HEK293 (cell line): ENCODE results near the gene UNC5B.

ENCODE experiments used
- ELK4 ChIP-seq: IDR thresholded peaks from 2 replicates; pipeline ENCODE4 v1.6.1; 2011; ENCODE audit warnings: mild to moderate bottlenecking, low read depth, low read length, borderline replicate concordance
- KLF7 ChIP-seq: fragments of 450-650 bp; formaldehyde crosslinking; IDR thresholded peaks from 2 replicates; pipeline ENCODE4 v1.5.1; 2016; ENCODE audit warnings: missing biosample characterization, missing genetic modification characterization, borderline replicate concordance
- MZF1 ChIP-seq: fragments of 450-650 bp; formaldehyde crosslinking; IDR thresholded peaks from 2 replicates; pipeline ENCODE4 v1.5.1; 2017; ENCODE audit warnings: missing biosample characterization, missing genetic modification characterization, borderline replicate concordance
- PBX3 ChIP-seq: sonication (generic); formaldehyde crosslinking; IDR thresholded peaks from 2 replicates; pipeline ENCODE4 v1.8.1; 2022; ENCODE audit warnings: mild to moderate bottlenecking, moderate library complexity, missing genetic modification reagents
- RBAK ChIP-seq: fragments of 450-650 bp; formaldehyde crosslinking; IDR thresholded peaks from 2 replicates; pipeline ENCODE4 v1.5.1; 2016; ENCODE audit warnings: missing biosample characterization, missing genetic modification characterization
- WT1 ChIP-seq: fragments of 450-650 bp; formaldehyde crosslinking; IDR thresholded peaks from 2 replicates; pipeline ENCODE4 v1.5.1; 2016; ENCODE audit warnings: missing biosample characterization, missing genetic modification characterization
- YY1 ChIP-seq: fragments of 450-650 bp; formaldehyde crosslinking; IDR thresholded peaks from 2 replicates; pipeline ENCODE4 v1.5.1; 2018; ENCODE audit warnings: missing biosample characterization, missing genetic modification characterization
- ZBTB1 ChIP-seq: fragments of 450-650 bp; formaldehyde crosslinking; IDR thresholded peaks from 2 replicates; pipeline ENCODE4 v1.5.1; 2016; ENCODE audit warnings: missing biosample characterization, missing genetic modification characterization
- ZNF140 ChIP-seq: fragments of 450-650 bp; formaldehyde crosslinking; IDR thresholded peaks from 2 replicates; pipeline ENCODE4 v1.5.1; 2016; ENCODE audit warnings: missing biosample characterization, missing genetic modification characterization
- ZNF174 ChIP-seq: fragments of 450-650 bp; formaldehyde crosslinking; IDR thresholded peaks from 2 replicates; pipeline ENCODE4 v1.5.0; 2017; ENCODE audit warnings: missing biosample characterization, mild to moderate bottlenecking, missing genetic modification characterization
- ZNF274 ChIP-seq, 2 experiments: fragments of 200-500 bp in 1 of 2; fragments of 450-650 bp in 1 of 2; sonication (Bioruptor generic) in 1 of 2; formaldehyde crosslinking in 1 of 2; IDR thresholded peaks; 2 replicates each; pipeline versions ENCODE4 v1.5.1 to v1.6.1; 2014 to 2016; ENCODE audit warnings: borderline replicate concordance in 1 of 2, inconsistent platforms in 1 of 2, low read length in 1 of 2, missing biosample characterization in 1 of 2, missing genetic modification characterization in 1 of 2
- ZNF350 ChIP-seq: fragments of 450-650 bp; formaldehyde crosslinking; IDR thresholded peaks from 2 replicates; pipeline ENCODE4 v1.5.0; 2017; ENCODE audit warnings: missing biosample characterization, mild to moderate bottlenecking, missing genetic modification characterization
- ZNF561 ChIP-seq: fragments of 450-650 bp; IDR thresholded peaks from 2 replicates; pipeline ENCODE4 v1.5.1; 2018; ENCODE audit warnings: missing biosample characterization, missing genetic modification characterization, borderline replicate concordance
- ZNF585B ChIP-seq: fragments of 450-650 bp; formaldehyde crosslinking; IDR thresholded peaks from 2 replicates; pipeline ENCODE4 v1.5.1; 2016; ENCODE audit warnings: missing biosample characterization, missing genetic modification characterization
- ZNF621 ChIP-seq: fragments of 450-650 bp; formaldehyde crosslinking; IDR thresholded peaks from 2 replicates; pipeline ENCODE4 v1.5.1; 2017; ENCODE audit warnings: missing biosample characterization, missing genetic modification characterization
- ZNF629 ChIP-seq: fragments of 450-650 bp; formaldehyde crosslinking; IDR thresholded peaks from 2 replicates; pipeline ENCODE4 v1.5.1; 2017; ENCODE audit warnings: missing biosample characterization, missing genetic modification characterization
- ZNF777 ChIP-seq: fragments of 450-650 bp; formaldehyde crosslinking; IDR thresholded peaks from 2 replicates; pipeline ENCODE4 v1.5.1; 2017; ENCODE audit warnings: missing biosample characterization, missing genetic modification characterization, borderline replicate concordance
- ZNF843 ChIP-seq: fragments of 450-650 bp; formaldehyde crosslinking; IDR thresholded peaks from 2 replicates; pipeline ENCODE4 v1.5.1; 2016; ENCODE audit warnings: missing biosample characterization, missing genetic modification characterization
- TF ChIP-seq, protein P1 (sequence below): fragments of 450-650 bp; formaldehyde crosslinking; IDR thresholded peaks from 2 replicates; pipeline ENCODE4 v1.5.1; 2016; ENCODE audit warnings: missing biosample characterization, missing genetic modification characterization, borderline replicate concordance
- TF ChIP-seq, protein P2 (sequence below): fragments of 450-650 bp; formaldehyde crosslinking; IDR thresholded peaks from 2 replicates; pipeline ENCODE4 v1.5.1; 2016; ENCODE audit warnings: missing biosample characterization, missing genetic modification characterization
- TF ChIP-seq, protein P3 (sequence below): fragments of 450-650 bp; IDR thresholded peaks from 2 replicates; pipeline ENCODE4 v1.5.1; 2018; ENCODE audit warnings: missing biosample characterization, missing genetic modification characterization
- TF ChIP-seq, protein P4 (sequence below): fragments of 450-650 bp; formaldehyde crosslinking; IDR thresholded peaks from 2 replicates; pipeline ENCODE4 v1.5.0; 2017; ENCODE audit warnings: missing biosample characterization, missing genetic modification characterization, borderline replicate concordance
- TF ChIP-seq, protein P5 (sequence below): fragments of 450-650 bp; formaldehyde crosslinking; IDR thresholded peaks from 2 replicates; pipeline ENCODE4 v1.5.1; 2016; ENCODE audit warnings: missing biosample characterization, missing genetic modification characterization

Gene UNC5B

GRCh38 chr10:71236286-71236685, 23.9 kb downstream of the UNC5B start (continued):
- TF ChIP-seq, protein P1, sequence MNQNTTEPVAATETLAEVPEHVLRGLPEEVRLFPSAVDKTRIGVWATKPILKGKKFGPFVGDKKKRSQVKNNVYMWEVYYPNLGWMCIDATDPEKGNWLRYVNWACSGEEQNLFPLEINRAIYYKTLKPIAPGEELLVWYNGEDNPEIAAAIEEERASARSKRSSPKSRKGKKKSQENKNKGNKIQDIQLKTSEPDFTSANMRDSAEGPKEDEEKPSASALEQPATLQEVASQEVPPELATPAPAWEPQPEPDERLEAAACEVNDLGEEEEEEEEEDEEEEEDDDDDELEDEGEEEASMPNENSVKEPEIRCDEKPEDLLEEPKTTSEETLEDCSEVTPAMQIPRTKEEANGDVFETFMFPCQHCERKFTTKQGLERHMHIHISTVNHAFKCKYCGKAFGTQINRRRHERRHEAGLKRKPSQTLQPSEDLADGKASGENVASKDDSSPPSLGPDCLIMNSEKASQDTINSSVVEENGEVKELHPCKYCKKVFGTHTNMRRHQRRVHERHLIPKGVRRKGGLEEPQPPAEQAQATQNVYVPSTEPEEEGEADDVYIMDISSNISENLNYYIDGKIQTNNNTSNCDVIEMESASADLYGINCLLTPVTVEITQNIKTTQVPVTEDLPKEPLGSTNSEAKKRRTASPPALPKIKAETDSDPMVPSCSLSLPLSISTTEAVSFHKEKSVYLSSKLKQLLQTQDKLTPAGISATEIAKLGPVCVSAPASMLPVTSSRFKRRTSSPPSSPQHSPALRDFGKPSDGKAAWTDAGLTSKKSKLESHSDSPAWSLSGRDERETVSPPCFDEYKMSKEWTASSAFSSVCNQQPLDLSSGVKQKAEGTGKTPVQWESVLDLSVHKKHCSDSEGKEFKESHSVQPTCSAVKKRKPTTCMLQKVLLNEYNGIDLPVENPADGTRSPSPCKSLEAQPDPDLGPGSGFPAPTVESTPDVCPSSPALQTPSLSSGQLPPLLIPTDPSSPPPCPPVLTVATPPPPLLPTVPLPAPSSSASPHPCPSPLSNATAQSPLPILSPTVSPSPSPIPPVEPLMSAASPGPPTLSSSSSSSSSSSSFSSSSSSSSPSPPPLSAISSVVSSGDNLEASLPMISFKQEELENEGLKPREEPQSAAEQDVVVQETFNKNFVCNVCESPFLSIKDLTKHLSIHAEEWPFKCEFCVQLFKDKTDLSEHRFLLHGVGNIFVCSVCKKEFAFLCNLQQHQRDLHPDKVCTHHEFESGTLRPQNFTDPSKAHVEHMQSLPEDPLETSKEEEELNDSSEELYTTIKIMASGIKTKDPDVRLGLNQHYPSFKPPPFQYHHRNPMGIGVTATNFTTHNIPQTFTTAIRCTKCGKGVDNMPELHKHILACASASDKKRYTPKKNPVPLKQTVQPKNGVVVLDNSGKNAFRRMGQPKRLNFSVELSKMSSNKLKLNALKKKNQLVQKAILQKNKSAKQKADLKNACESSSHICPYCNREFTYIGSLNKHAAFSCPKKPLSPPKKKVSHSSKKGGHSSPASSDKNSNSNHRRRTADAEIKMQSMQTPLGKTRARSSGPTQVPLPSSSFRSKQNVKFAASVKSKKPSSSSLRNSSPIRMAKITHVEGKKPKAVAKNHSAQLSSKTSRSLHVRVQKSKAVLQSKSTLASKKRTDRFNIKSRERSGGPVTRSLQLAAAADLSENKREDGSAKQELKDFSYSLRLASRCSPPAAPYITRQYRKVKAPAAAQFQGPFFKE (tag by site-specific recombination): no peak
- TF ChIP-seq, protein P2, sequence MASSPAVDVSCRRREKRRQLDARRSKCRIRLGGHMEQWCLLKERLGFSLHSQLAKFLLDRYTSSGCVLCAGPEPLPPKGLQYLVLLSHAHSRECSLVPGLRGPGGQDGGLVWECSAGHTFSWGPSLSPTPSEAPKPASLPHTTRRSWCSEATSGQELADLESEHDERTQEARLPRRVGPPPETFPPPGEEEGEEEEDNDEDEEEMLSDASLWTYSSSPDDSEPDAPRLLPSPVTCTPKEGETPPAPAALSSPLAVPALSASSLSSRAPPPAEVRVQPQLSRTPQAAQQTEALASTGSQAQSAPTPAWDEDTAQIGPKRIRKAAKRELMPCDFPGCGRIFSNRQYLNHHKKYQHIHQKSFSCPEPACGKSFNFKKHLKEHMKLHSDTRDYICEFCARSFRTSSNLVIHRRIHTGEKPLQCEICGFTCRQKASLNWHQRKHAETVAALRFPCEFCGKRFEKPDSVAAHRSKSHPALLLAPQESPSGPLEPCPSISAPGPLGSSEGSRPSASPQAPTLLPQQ (tag by site-specific recombination): no peak
- TF ChIP-seq PBX3 (CRISPR knock-in tag) (peak; percentile 35; the same call in 1 of the 2 replicates), ELK4 (no peak), ZNF621 (tag by site-specific recombination) (no peak), ZNF843 (tag by site-specific recombination) (peak; percentile 88), RBAK (tag by site-specific recombination) (no peak), ZNF777 (tag by site-specific recombination) (no peak), MZF1 (no peak), ZNF174 (tag by site-specific recombination) (no peak), YY1 (no peak), ZBTB1 (tag by site-specific recombination) (0 out of 2 replicates have a peak, but pooled peaks have one; percentile 45), ZNF140 (tag by site-specific recombination) (no peak), KLF7 (tag by site-specific recombination) (no peak; the same call in 1 of the 2 replicates), ZNF629 (no peak), WT1 (tag by site-specific recombination) (peak; percentile 97), ZNF561 (peak; percentile 91), ZNF350 (no peak), ZNF585B (no peak), ZNF274 (IDR thresholded peaks at IDR 0.05; ENCODE audit: low read length) (no peak), ZNF274 (tag by site-specific recombination; IDR thresholded peaks at IDR 0.05; ENCODE audit: borderline replicate concordance) (no peak)
- TF ChIP-seq, protein P3, sequence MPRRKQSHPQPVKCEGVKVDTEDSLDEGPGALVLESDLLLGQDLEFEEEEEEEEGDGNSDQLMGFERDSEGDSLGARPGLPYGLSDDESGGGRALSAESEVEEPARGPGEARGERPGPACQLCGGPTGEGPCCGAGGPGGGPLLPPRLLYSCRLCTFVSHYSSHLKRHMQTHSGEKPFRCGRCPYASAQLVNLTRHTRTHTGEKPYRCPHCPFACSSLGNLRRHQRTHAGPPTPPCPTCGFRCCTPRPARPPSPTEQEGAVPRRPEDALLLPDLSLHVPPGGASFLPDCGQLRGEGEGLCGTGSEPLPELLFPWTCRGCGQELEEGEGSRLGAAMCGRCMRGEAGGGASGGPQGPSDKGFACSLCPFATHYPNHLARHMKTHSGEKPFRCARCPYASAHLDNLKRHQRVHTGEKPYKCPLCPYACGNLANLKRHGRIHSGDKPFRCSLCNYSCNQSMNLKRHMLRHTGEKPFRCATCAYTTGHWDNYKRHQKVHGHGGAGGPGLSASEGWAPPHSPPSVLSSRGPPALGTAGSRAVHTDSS: no peak
- TF ChIP-seq, protein P4, sequence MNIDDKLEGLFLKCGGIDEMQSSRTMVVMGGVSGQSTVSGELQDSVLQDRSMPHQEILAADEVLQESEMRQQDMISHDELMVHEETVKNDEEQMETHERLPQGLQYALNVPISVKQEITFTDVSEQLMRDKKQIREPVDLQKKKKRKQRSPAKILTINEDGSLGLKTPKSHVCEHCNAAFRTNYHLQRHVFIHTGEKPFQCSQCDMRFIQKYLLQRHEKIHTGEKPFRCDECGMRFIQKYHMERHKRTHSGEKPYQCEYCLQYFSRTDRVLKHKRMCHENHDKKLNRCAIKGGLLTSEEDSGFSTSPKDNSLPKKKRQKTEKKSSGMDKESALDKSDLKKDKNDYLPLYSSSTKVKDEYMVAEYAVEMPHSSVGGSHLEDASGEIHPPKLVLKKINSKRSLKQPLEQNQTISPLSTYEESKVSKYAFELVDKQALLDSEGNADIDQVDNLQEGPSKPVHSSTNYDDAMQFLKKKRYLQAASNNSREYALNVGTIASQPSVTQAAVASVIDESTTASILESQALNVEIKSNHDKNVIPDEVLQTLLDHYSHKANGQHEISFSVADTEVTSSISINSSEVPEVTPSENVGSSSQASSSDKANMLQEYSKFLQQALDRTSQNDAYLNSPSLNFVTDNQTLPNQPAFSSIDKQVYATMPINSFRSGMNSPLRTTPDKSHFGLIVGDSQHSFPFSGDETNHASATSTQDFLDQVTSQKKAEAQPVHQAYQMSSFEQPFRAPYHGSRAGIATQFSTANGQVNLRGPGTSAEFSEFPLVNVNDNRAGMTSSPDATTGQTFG (tag by site-specific recombination): no peak
- TF ChIP-seq, protein P5, sequence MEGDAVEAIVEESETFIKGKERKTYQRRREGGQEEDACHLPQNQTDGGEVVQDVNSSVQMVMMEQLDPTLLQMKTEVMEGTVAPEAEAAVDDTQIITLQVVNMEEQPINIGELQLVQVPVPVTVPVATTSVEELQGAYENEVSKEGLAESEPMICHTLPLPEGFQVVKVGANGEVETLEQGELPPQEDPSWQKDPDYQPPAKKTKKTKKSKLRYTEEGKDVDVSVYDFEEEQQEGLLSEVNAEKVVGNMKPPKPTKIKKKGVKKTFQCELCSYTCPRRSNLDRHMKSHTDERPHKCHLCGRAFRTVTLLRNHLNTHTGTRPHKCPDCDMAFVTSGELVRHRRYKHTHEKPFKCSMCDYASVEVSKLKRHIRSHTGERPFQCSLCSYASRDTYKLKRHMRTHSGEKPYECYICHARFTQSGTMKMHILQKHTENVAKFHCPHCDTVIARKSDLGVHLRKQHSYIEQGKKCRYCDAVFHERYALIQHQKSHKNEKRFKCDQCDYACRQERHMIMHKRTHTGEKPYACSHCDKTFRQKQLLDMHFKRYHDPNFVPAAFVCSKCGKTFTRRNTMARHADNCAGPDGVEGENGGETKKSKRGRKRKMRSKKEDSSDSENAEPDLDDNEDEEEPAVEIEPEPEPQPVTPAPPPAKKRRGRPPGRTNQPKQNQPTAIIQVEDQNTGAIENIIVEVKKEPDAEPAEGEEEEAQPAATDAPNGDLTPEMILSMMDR (tag by site-specific recombination): no peak
